HG02623 (cell line): ENCODE data around the gene TMEM120B.
"Not testable (repeated sequence)": the region's sequence is repeated elsewhere in the genome, so short reads cannot be mapped to it uniquely, and the experiment has no call there.

Experiments
- ATAC-seq: cut with Tn5 transposase; IDR thresholded peaks from one replicate; pipeline ENCODE4 v1.9.1; 2021; ENCODE audit warnings: moderate library complexity; ENCODE audit not compliant: unreplicated experiment

The TMEM120B gene

GRCh38 chr12:121789800-121790728 is 77.5 kb downstream of the TMEM120B start:
- peak; percentile 31 for ATAC-seq

DNA sequence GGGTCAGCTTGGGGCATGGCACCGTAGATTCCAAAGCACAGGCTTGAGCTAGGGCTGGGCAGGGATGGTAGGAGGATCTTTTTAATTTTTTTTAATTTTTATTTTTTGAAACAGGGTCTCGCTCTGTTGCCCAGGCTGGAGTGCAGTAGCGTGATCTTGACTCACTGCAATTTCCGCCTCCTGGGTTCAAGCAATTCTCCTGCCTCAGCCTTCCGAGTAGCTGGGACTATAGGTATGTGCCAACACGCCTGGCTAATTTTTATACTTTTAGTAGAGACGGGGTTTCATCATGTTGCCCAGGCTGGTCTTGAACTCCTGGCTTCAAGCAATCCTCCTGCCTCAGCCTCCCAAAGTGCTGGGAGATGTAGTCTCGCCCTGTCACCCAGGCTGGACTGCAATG is 78.2 kb downstream of the TMEM120B start:
- not testable (repeated sequence) for ATAC-seq

- ATAC-seq: no peak
Measured at GRCh38 chr12:121791671-121792551, 79.4 kb downstream of the TMEM120B start.

DNA sequence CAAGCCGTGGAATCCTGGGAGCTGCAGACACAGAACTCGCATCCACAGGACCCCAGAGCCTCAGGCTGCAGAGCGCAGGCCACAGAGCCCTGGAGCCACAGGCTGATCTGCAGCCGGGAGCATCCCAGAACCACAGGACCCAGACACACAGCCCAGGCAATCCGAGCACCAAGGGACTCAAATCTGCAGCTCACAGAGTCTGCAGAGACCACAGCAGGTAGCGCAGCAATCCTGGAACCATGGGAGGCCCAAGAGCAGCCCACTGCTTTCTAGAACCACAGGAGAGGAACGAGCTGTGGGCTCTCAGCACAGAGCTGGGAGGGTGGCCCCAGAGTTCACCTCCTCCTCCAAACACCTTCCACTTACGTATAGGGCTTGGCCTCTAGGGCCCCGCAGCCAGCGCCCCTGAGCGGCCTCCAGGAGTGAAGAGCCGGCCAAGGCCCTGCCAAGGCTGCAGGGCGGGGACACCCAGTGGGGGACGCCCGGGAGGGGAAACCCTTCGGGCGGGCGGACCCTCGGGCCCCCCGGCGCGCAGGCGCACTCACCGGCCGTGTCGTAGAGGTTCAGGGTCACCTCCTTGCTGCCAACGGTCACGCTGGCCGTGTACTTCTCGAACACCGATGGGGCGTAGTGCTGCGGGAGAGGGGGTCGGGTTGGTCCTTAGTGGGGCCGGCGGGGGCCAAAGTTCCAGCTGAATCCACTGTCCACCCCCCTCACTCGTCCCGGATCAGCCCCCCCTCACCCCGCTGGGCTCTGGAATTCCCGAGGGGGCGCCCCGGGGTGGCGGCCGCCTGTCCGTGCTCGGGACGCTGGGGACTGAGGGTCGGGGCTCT is 80.3 kb downstream of the TMEM120B start:
- no peak for ATAC-seq

DNA sequence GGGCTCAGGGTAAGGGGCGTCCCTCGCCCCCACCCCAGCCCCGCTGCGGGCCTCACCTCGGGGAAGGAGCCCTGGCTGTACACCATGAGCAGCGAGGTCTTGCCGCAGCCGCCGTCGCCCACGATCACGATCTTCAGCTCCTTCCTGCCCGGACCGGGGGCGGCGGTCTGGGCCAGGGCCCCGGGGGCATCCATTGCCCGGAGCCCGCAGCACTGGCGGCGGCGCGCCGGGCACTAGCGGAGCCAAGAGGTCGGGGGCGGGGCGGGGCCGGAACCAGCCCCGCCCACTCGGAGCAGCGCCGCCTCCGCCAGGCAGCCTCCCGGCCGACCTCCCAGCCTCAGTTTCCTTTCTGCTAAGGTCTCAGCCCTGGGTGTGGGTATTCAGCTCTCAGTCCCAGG is 80.9 kb downstream of the TMEM120B start, which contains the start of gene RHOF:
Gene RHOF (minus strand): TSS at position 249 of the 398 bp plus-strand sequence. CDS start 55 bp downstream, at position 194.
- ATAC-seq: peak; percentile 9

GRCh38 chr12:121793838-121794533 is 81.4 kb downstream of the TMEM120B start:
- peak; percentile 49 for ATAC-seq

- ATAC-seq: no peak
Measured at GRCh38 chr12:121794534-121795033, 82.0 kb downstream of the TMEM120B start.

- ATAC-seq: no peak
Measured at GRCh38 chr12:121795034-121795968, 82.7 kb downstream of the TMEM120B start.

- ATAC-seq: no peak
Measured at GRCh38 chr12:121796855-121797751, 84.6 kb downstream of the TMEM120B start.

- ATAC-seq: no peak
Measured at GRCh38 chr12:121797937-121798786, 85.6 kb downstream of the TMEM120B start.

DNA sequence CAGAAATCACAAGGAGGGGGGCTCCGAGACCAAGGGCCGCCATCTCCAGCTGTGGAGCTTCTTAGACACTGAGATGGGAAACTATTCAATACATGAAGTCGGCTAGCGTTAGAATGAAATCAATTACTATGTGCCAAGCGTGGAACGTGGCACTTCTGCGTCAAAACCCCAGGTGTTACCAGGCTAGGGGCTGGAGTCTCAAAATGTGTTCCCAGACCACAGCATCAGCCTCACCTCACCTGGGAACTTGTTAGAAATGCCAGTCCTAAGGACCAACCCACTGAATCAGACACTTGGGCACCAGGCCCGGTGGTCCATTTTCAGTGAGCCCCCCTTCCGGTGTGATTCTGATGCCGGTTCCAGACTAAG is 86.2 kb downstream of the TMEM120B start:
- ATAC-seq: no peak

DNA sequence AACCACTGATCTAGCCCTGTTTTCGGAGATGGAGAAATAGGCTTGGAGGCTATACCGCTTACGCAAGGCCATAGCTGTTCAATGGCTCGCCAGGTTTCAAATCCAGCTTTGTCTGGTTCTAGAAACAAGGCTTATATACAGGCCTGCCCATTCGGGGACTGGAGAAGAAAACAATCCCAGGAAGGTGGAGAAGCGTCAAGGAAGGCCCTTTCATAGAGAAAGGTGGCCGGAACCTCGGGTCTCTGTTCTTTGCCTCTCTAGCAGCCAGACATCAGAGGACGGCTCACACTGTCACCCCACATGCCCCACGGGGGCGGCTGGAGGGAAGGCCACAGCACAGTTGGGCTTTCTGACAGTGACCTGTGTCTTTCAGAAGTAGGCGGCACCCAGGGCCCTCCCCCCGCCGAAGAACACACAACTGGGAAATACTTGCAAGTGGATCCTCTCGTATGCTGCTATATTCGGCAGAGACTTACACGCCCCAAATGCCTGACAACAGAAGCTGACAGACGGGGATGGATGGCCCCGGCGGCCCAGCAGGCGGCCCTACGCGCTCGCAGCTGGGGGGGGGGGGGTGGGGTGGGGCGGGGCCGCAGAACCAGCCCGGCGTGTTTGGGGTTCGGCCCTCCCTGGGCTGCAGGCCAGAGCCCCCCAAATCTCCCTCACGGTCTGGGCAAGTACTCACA is 86.7 kb downstream of the TMEM120B start:
- ATAC-seq: no peak

DNA sequence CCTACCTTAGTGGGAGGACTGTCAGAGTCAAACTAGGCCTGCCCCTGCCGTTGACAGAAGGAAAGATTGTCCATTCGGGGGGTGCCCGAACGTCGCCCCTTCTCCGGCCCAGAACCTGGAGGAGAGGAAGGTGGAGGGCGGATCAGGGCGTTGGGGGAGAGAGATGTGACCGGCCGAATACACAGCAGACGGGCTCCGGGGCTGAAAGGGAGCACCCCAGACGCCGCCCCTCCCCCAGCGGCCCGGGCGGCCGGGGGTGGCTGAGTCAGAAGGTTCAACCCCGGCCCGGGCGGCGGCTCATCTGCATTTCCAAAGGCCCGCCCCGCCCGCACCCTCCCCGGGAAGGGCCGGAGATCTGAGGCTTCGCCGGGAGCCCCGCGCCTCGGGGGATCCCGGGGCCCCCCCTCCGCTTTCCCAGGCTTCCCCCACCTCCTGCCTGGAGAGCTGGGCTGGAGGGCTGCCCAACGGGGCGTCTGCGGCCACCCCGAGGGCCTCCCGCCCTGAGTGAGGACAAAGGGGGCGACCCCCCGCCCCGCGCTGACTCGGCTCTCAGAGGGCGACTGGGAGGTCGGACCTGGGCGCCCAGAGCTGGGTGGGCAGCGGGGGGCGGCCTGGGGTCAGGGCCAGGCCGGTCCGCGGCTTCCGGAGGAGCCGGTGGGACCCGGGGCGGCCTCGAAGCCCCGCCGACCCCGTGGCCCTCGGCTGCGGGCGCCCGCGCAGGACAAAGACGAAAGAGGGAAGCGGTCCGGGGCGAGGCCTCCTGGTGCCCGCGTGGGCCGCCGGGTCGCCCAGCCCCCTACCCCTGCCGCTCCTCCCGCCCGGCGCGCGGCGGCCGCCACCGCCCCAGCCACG is 87.5 kb downstream of the TMEM120B start:
- no peak for ATAC-seq

DNA sequence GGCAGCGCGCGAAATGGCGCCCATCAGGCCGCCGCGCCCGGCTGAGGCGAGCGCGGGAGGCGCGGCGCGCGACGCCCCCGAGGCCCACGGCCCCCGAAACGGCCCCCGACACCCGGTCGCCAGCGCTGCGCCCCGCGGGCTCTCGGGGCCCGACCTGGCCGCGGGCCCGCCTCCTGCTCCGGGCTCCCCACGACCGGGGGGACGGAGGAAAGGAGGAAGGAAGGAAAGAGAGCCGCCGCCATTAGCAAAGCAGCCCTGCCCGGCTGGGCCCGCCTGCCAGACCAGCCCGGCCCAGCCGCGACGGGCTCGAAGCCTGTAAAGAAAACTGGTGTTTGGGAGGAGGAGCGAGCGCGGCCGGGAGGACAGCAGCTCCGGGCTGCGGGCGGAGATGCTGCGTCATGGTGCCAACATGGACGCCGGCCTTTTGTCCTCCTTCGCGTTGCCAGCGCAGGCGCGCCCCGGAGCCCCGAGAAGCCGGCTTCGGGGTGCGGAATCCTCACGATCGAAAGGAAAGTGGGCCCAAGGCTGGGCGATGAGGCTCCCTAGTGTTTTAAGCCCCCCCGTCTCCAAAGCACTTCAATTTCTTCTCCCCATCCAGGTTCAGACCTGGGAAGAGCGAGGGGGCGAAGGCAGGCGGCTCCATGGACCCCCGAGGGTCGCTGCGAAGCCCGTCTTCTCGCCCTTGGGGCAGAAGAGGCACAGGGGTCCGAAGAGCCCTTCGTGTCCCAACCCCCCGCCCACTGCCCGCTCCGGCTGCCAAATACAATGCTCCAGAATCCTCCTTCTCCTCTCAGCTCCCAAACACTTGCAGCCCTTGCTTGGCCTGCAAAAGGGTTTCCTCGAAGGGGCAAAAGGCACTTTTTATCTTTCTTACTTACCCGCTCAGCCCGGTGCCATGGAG is 88.4 kb downstream of the TMEM120B start:
- no peak for ATAC-seq
